NT2/D1 (cell line): ENCODE measurements around the gene AARS2.

Experiments
- SUZ12 ChIP-seq: IDR thresholded peaks from 2 replicates; pipeline ENCODE4 v1.6.1; 2011; ENCODE audit not compliant: insufficient read length, insufficient read depth; ENCODE audit errors: extremely low read depth
- ZNF274 ChIP-seq: IDR thresholded peaks from 2 replicates; pipeline ENCODE4 v1.6.1; 2011; ENCODE audit warnings: mild to moderate bottlenecking, low read depth, low read length

GRCh38 chr6:44268095-44268628, 45.0 kb downstream of the AARS2 start:
- no peak for TF ChIP-seq ZNF274
- TF ChIP-seq SUZ12 = no peak
